Type B pancreatic cell (in vitro differentiated cells): ENCODE data around the gene UNC79. TPM values are rescaled to one million over a fixed set of nuclear protein-coding genes. Genes with fewer than 3 reads are reported as not detected.
"Not testable (repeated sequence)": the region's sequence is repeated elsewhere in the genome, so short reads cannot be mapped to it uniquely, and the experiment has no call there.

Source experiments
- DNase-seq: peaks from one replicate; pipeline ENCODE4 v3.0.0; 2021; ENCODE audit warnings: mixed read lengths; ENCODE audit not compliant: unreplicated experiment; ENCODE audit errors: extremely low spot score
- H3K27ac Mint-ChIP-seq: 2 replicates; pipeline ENCODE4 v1.8.0; 2021; ENCODE audit warnings: mild to moderate bottlenecking, mixed read lengths
- H3K27me3 Mint-ChIP-seq: 2 replicates; pipeline ENCODE4 v1.8.0; 2021; ENCODE audit warnings: mixed read lengths
- H3K36me3 Mint-ChIP-seq: 2 replicates; pipeline ENCODE4 v1.8.0; 2021; ENCODE audit warnings: mixed read lengths
- H3K4me1 Mint-ChIP-seq: one replicate; pipeline ENCODE4 v1.8.0; 2021; ENCODE audit warnings: mixed read lengths; ENCODE audit not compliant: unreplicated experiment
- H3K4me3 Mint-ChIP-seq: 2 replicates; pipeline ENCODE4 v1.8.0; 2021; ENCODE audit warnings: mild to moderate bottlenecking, mixed read lengths
- H3K9me3 Mint-ChIP-seq: 2 replicates; pipeline ENCODE4 v1.8.0; 2021; ENCODE audit warnings: mixed read lengths
- total RNA-seq: library from RNA; stranded (reverse); gene quantifications from 2 replicates; pipeline ENCODE4 v1.2.1, GENCODE V29; 2021; ENCODE audit warnings: low replicate concordance
- TF ChIP-seq, protein P1 (sequence below): fragments of 200-600 bp; sonication (generic); conservative IDR thresholded peaks from 2 replicates; pipeline ENCODE4 v1.5.0; 2021; ENCODE audit warnings: antibody characterized with exemption, mild to moderate bottlenecking

UNC79 gene
- total RNA-seq, 1 donor from 2014 or later: 2.1 TPM

DNA sequence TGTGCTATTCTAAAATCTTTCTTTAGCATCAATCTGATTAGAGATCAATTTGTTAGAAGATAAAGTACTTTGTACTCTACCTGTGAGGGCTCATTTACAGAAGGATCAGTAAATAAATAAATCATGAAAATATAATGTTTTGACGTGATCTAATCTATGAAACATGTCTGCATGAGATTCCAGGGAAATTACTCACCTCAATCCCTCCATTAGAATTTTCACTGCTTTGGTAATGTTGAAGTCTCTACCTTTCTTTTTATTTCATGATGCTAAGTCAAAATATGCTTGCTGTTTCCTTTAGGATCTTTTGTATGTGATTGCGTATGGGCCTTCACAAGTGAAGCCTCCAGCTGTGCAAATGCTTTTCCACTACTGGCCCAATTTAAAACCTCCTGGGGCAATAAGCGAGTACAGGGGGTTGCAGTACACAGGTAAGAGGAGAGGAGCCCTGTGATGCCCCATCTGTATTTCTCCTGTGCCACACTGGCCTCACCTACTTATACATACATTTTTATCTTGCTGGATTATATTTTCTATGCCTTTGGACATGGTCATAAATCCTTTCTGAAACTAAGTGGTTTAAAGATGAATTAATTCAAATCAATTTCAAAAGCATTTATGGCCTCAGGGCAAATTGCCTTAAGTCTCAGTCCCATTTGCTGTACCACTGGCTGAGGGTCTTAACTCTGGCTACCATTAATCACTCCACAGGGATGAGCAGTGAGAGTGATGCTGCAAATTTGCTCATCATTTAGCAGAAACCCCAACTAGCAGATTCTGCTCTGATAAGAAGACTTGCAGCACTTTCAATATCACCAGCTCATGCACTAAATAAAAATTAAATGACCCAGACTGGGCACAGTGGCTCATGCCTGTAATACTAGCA lies 66.4 kb downstream of the UNC79 start:
- H3K27ac Mint-ChIP-seq: no peak overlapping the region
- no peaks in the 10 kb centered on the region for H3K36me3 Mint-ChIP-seq
- no peak for DNase-seq
- H3K4me1 Mint-ChIP-seq: no peaks in the 10 kb centered on the region
- H3K27me3 Mint-ChIP-seq: peaks cover 5% of the 10 kb centered on the region
- no peaks in the 10 kb centered on the region for H3K9me3 Mint-ChIP-seq
- H3K4me3 Mint-ChIP-seq: no peak overlapping the region
- TF ChIP-seq, protein P1, sequence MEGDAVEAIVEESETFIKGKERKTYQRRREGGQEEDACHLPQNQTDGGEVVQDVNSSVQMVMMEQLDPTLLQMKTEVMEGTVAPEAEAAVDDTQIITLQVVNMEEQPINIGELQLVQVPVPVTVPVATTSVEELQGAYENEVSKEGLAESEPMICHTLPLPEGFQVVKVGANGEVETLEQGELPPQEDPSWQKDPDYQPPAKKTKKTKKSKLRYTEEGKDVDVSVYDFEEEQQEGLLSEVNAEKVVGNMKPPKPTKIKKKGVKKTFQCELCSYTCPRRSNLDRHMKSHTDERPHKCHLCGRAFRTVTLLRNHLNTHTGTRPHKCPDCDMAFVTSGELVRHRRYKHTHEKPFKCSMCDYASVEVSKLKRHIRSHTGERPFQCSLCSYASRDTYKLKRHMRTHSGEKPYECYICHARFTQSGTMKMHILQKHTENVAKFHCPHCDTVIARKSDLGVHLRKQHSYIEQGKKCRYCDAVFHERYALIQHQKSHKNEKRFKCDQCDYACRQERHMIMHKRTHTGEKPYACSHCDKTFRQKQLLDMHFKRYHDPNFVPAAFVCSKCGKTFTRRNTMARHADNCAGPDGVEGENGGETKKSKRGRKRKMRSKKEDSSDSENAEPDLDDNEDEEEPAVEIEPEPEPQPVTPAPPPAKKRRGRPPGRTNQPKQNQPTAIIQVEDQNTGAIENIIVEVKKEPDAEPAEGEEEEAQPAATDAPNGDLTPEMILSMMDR: no peak

DNA sequence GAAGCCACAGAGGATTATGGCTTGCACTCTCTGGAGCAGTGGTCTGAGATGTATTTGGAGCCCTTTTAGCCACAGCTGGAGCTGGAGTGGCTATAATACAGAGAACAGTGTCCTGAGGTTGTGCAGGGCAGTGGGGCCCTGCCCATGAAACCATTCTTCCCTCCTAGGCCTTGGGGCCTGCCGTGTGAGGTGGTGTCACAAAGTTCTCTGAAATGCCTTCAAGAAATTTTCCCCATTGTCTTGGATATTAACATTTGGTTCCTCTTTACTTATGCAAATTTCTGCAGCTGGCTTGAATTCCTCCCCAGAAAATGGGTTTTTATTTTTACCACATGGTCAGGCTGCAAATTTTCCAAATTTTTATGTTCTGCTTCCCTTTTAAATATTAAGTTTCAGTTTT lies 79.3 kb downstream of the UNC79 start:
- H3K27ac Mint-ChIP-seq: no peak overlapping the region
- TF ChIP-seq, protein P1: no peak
- H3K36me3 Mint-ChIP-seq: no peaks in the 10 kb centered on the region
- DNase-seq: no peak
- no peak overlapping the region for H3K4me3 Mint-ChIP-seq
- peaks cover 10% of the 10 kb centered on the region for H3K27me3 Mint-ChIP-seq
- H3K4me1 Mint-ChIP-seq: no peaks in the 10 kb centered on the region
- H3K9me3 Mint-ChIP-seq: no peaks in the 10 kb centered on the region

DNA sequence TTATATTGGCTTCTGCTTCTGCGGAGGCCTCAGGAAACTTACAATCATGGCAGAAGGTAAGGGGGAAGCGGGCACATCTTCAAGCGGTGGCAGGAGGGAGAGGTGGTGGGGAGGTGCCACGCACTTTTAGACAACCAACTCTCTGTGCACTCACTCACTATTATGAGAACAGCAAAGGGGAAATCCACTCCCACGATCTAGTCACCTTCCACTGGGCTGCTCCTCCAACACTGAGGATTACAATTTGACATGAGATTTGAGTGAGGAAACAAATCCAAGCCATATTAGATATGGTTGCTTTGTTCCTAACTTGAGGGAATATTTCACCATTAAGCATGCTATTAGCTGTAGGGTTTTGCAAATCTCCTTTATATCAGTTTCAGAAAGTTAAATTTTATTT lies 80.3 kb downstream of the UNC79 start:
- no peak for DNase-seq
- no peaks in the 10 kb centered on the region for H3K4me1 Mint-ChIP-seq
- H3K27me3 Mint-ChIP-seq: peaks cover 10% of the 10 kb centered on the region
- no peaks in the 10 kb centered on the region for H3K36me3 Mint-ChIP-seq
- TF ChIP-seq, protein P1: no peak
- H3K27ac Mint-ChIP-seq: no peak overlapping the region
- H3K4me3 Mint-ChIP-seq: no peak overlapping the region
- H3K9me3 Mint-ChIP-seq: no peaks in the 10 kb centered on the region

DNA sequence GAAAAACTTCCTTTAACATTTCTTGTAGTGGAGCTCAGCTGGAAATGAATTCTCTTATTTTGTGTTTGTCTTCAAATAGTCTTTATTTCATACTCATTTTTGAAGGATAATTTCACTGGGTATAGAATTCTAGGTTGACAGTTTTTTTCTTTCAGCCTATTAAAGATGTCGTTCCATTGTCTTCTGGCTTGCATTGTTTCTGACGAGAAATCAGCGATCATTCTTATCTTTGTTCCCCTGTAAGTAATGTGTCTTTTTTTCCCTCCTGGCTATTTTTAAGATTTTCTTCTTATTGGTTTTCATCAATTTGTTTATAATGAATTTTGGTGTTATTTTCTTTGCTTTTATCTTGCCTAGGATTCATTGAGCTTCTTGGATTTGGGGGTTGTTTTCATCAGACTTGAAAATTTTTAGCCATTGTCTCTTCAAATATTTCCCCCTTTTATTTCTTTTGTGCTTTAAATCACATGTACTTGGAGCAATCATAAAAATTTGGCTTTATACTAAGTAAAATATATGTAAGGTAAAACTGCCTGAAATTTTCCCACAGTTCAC lies 89.4 kb downstream of the UNC79 start:
- DNase-seq: no peak
- H3K4me3 Mint-ChIP-seq: no peak overlapping the region
- H3K9me3 Mint-ChIP-seq: no peaks in the 10 kb centered on the region
- no peak overlapping the region for H3K27ac Mint-ChIP-seq
- H3K36me3 Mint-ChIP-seq: no peaks in the 10 kb centered on the region
- TF ChIP-seq, protein P1: no peak
- H3K4me1 Mint-ChIP-seq: no peaks in the 10 kb centered on the region
- peaks cover 4% of the 10 kb centered on the region for H3K27me3 Mint-ChIP-seq

DNA sequence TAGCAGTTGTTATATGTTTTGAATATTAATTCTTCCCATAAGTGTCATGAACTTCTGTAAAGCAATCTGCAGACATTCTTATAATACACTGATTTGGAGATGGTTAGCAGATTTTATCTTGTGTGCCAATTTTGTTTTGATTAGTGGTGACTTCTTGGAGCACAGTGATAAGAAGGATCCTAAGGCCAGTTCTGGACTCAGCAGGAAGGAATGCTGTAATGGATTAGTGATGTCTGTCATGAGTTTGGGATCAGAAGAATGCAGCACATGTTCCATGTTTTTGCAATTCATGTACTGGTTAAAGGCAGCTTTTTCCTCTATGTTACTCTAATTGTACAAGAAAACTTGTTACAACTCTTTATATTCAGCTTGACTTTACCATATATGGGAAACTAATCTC lies 91.5 kb downstream of the UNC79 start:
- H3K4me3 Mint-ChIP-seq: no peak overlapping the region
- H3K9me3 Mint-ChIP-seq: no peaks in the 10 kb centered on the region
- peaks cover 4% of the 10 kb centered on the region for H3K27me3 Mint-ChIP-seq
- H3K4me1 Mint-ChIP-seq: no peaks in the 10 kb centered on the region
- H3K36me3 Mint-ChIP-seq: no peaks in the 10 kb centered on the region
- TF ChIP-seq, protein P1: no peak
- H3K27ac Mint-ChIP-seq: no peak overlapping the region
- no peak for DNase-seq

DNA sequence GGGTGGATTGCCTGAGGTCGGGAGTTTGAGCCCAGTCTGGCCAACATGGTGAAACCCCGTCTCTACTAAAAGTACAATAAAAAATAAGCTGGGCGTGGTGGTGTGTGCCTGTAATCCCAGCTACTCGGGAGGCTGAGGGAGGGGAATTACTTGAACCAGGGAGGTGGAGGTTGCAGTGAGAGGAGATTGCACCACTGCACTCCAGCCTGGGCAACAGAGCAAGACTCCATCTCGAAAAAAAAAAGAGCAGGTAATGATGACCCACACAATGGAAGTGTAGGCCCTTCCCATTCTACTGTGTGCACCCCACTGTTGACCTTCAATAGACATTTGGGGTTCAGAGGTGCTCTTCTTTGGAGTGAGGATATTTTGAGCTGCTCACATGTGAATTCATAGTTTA lies 94.5 kb downstream of the UNC79 start:
- not testable (repeated sequence) for H3K4me1 Mint-ChIP-seq, H3K36me3 Mint-ChIP-seq, DNase-seq, H3K4me3 Mint-ChIP-seq, H3K9me3 Mint-ChIP-seq, H3K27ac Mint-ChIP-seq
- peaks cover 12% of the 10 kb centered on the region for H3K27me3 Mint-ChIP-seq
